Thyroid gland (tissue), 4 donors: ENCODE measurements around the gene CST3. TPM values are rescaled to one million over a fixed set of nuclear protein-coding genes. Genes with fewer than 3 reads are reported as not detected.

Experiments used
- DNase-seq, 2 donors: peaks; one replicate each; pipeline ENCODE4 v3.0.0-alpha.2; 2019
- H3K27ac ChIP-seq, 3 donors: fragments of 200-600 bp; sonication (generic); 1 replicate in 2 of 3; 2 replicates in 1 of 3; pipeline ENCODE4 v1.5.1; 2016 to 2019; ENCODE audit warnings: mild to moderate bottlenecking in 1 of 3, moderate library complexity in 1 of 3
- H3K27me3 ChIP-seq: fragments of 200-600 bp; sonication (generic); one replicate; pipeline ENCODE4 v1.5.1; 2019
- H3K36me3 ChIP-seq, 2 donors: fragments of 200-600 bp; sonication (generic); one replicate each; pipeline ENCODE4 v1.5.1; 2016 to 2019
- H3K4me1 ChIP-seq, 2 donors: fragments of 200-600 bp; sonication (generic); one replicate each; pipeline ENCODE4 v1.5.1; 2017 to 2019
- H3K4me3 ChIP-seq, 3 donors: fragments of 200-600 bp; sonication (generic); replicated peaks in 1 of 3; 1 replicate in 2 of 3; 2 replicates in 1 of 3; pipeline ENCODE4 v1.5.1; 2016; ENCODE audit warnings: mild to moderate bottlenecking in 1 of 3
- H3K9me3 ChIP-seq: fragments of 200-600 bp; sonication (generic); one replicate; pipeline ENCODE4 v1.5.1; 2017
- CTCF ChIP-seq, 6 experiments: fragments of 200-600 bp in 3 of 6; fragments of 450-650 bp in 3 of 6; sonication (generic) in 3 of 6; IDR thresholded peaks; one replicate each; pipeline ENCODE4 v1.5.1; 2016 to 2019; ENCODE audit warnings: antibody characterized with exemption in 6 of 6, mild to moderate bottlenecking in 2 of 6, inconsistent platforms in 1 of 6, moderate library complexity in 1 of 6
- POLR2A ChIP-seq, 2 donors: fragments of 450-650 bp; IDR thresholded peaks; one replicate each; pipeline ENCODE4 v1.6.1; 2017; ENCODE audit warnings: antibody characterized with exemption in 2 of 2, mild to moderate bottlenecking in 2 of 2, moderate library complexity in 1 of 2
- WGBS, 2 donors: methylation state at CpG; one replicate each; pipeline ENCODE4 v1.1.5; 2017; 5-methylcytosine and 5-hydroxymethylcytosine counted together
- intact Hi-C: fragments of 100-400 bp; cut with DNase I; formaldehyde crosslinking; loops from one replicate; pipeline ENCODE4 v1.15.1; 2023
- total RNA-seq, 4 donors: library from RNA; depleted of rRNA; stranded (reverse); fragments of >200 nt; gene quantifications; one replicate each; pipeline ENCODE4 v1.2.3, GENCODE V29; 2016

Gene CST3
- total RNA-seq, 4 donors from 2014 or later, result 638 to 1,425 (median 898) TPM

GRCh38 chr20:23649830-23650417, 12.2 kb upstream of the CST3 start:
- no peaks in the 10 kb centered on the region for H3K4me1 ChIP-seq
- H3K27ac ChIP-seq, result no peak overlapping the region
- no peak for DNase-seq
- H3K4me3 ChIP-seq, result no peak overlapping the region
- no peaks in the 10 kb centered on the region for H3K27me3 ChIP-seq
- no peaks in the 10 kb centered on the region for H3K36me3 ChIP-seq
- TF ChIP-seq CTCF (IDR thresholded peaks at IDR 0.05) (no peak), POLR2A (IDR thresholded peaks at IDR 0.05) (no peak)
- 93 to 94% methylated on average over 1 of the region's 1 CpG for WGBS, 2 donors
- no peaks in the 10 kb centered on the region for H3K9me3 ChIP-seq
- intact Hi-C loops, result no loop called here

GRCh38 chr20:23649242-23649641, 11.5 kb upstream of the CST3 start:
- Histone ChIP-seq H3K9me3 (no peaks in the 10 kb centered on the region), H3K4me1 (no peaks in the 10 kb centered on the region), H3K36me3 (no peaks in the 10 kb centered on the region), H3K27me3 (no peaks in the 10 kb centered on the region), H3K4me3 (no peak overlapping the region), H3K27ac (no peak overlapping the region)
- no peak for DNase-seq
- TF ChIP-seq CTCF (IDR thresholded peaks at IDR 0.05) (no peak), POLR2A (IDR thresholded peaks at IDR 0.05) (no peak)
- intact Hi-C loops, result no loop called here
- 90 to 93% methylated on average over 2 of the region's 2 CpGs for whole genome bisulfite sequencing, 2 donors

DNA sequence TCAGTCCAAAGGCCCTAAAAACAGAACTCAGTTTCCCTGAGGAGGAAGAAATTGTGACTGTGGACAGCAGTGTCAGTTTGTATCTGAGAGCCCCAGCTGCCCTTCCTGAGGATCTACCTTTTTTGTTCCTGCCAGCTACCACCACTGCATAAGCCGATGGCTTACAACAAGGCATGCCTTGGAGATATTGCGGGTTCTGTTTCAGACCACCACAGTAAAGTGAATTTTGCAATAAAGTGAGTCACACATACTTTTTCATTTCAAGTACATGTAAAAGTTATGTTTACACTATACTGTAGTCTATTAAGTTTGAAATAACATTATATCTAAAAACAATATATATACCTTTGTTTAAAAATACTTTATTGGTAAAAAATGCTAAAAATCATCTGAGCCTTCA, 9.6 kb upstream of the CST3 start:
- WGBS, 2 donors, result 92 to 97% methylated on average over 2 of the region's 2 CpGs
- H3K4me3 ChIP-seq, result no peak overlapping the region
- intact Hi-C loops, result no loop called here
- H3K4me1 ChIP-seq, result peaks cover 0 to 4% of the 10 kb centered on the region in 2 donors
- no peak for TF ChIP-seq CTCF (IDR thresholded peaks at IDR 0.05)
- no peaks in the 10 kb centered on the region for H3K27me3 ChIP-seq
- DNase-seq, result no peak
- no peaks in the 10 kb centered on the region for H3K9me3 ChIP-seq
- H3K36me3 ChIP-seq, result no peaks in the 10 kb centered on the region
- no peak overlapping the region for H3K27ac ChIP-seq

DNA sequence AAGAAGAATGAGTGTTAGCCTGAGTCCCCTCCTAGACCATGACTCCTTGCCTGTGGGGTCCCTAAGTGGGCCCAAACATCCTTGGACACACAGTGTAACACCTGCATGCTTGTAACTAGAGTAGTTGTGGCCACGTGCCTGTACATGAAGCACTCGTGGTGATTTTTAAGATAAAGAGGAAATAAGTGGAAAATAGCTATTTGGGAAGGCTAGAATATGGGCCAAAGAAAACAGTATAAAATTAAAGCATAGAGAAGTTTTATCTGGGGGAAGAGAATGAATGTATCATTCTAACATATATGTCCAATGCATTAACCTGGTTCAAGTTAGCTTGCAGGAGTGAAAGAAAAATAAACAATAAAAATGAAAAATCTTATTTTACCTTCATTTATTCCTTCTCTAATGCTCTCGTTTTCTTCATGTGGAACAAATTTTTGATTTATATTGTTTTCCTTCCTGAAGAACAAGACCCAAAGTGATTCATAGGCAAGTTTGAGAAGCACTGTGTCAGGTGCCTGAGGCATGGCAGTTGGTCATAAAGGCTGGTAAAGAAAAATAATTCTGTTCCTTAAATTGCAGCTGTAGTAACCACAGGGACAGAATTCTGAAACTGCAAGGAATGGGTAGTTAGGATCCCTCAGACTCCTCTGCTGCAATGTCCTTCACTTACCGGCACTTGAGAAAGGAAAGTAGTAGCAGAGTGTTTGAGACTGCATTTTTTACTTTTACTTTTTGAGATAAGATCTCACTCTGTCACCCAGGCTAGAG, 8.5 kb upstream of the CST3 start:
- Histone ChIP-seq H3K9me3 (no peaks in the 10 kb centered on the region), H3K27me3 (no peaks in the 10 kb centered on the region), H3K4me1 (peaks cover 0 to 12% of the 10 kb centered on the region in 2 donors), H3K4me3 (no peak overlapping the region), H3K27ac (no peak overlapping the region), H3K36me3 (no peaks in the 10 kb centered on the region)
- DNase-seq, result no peak
- intact Hi-C loops, result no loop called here
- 58% methylated on average over 4 of the region's 4 CpGs for WGBS, 2 donors
- TF ChIP-seq CTCF (IDR thresholded peaks at IDR 0.05), result no peak
- no peak for TF ChIP-seq POLR2A (IDR thresholded peaks at IDR 0.05)

DNA sequence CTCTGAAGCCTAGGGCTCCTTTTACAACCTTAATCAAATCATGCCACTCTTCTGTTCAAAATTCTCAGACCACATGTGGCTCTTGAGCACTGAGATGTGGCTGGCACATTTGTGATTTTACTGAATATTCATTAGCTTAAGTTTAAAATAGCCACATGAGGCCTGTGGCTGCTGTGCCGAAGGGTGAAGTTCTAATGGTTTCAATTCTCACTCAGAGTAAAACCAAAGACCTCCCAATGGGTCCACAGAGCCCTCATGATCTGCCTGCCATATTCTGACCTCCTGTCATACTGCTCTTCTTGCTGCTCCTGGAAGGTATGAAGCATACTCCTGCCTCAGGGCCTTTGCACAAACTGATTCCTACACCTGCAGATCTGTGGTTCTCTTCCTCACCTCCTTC, 7.8 kb upstream of the CST3 start:
- no peaks in the 10 kb centered on the region for H3K9me3 ChIP-seq
- no peaks in the 10 kb centered on the region for H3K27me3 ChIP-seq
- no peak overlapping the region for H3K27ac ChIP-seq
- H3K4me3 ChIP-seq, result no peak overlapping the region
- WGBS, 2 donors, result 82 to 94% methylated on average over 1 of the region's 1 CpG
- no peaks in the 10 kb centered on the region for H3K36me3 ChIP-seq
- no peak for TF ChIP-seq POLR2A (IDR thresholded peaks at IDR 0.05)
- no peak for TF ChIP-seq CTCF (IDR thresholded peaks at IDR 0.05)
- H3K4me1 ChIP-seq, result peaks cover 0 to 12% of the 10 kb centered on the region in 2 donors
- no peak for DNase-seq
- intact Hi-C loops, result no loop called here
